GM19023 (cell line): Measurements from ENCODE around the gene USP48.
"Not testable (repeated sequence)": the region's sequence is repeated elsewhere in the genome, so short reads cannot be mapped to it uniquely, and the experiment has no call there.

ENCODE experiments used
- ATAC-seq: cut with Tn5 transposase; IDR thresholded peaks from one replicate; pipeline ENCODE4 v1.9.1; 2021; ENCODE audit warnings: mild to moderate bottlenecking, moderate library complexity; ENCODE audit not compliant: unreplicated experiment

USP48 gene

GRCh38 chr1:21641967-21642739, 140.8 kb downstream of the USP48 start:
- no peak for ATAC-seq

GRCh38 chr1:21641537-21641936, 141.4 kb downstream of the USP48 start:
- ATAC-seq: no peak

GRCh38 chr1:21641076-21641475, 141.9 kb downstream of the USP48 start:
- ATAC-seq: no peak

GRCh38 chr1:21640653-21641052, 142.3 kb downstream of the USP48 start:
- ATAC-seq: no peak

- no peak for ATAC-seq
Measured at GRCh38 chr1:21639594-21640041, 143.3 kb downstream of the USP48 start.

GRCh38 chr1:21638531-21639341, 144.2 kb downstream of the USP48 start:
- ATAC-seq: no peak

GRCh38 chr1:21637514-21637913, 145.4 kb downstream of the USP48 start:
- no peak for ATAC-seq

GRCh38 chr1:21636029-21636428, 146.9 kb downstream of the USP48 start:
- no peak for ATAC-seq

- ATAC-seq: no peak
Measured at GRCh38 chr1:21634806-21635535, 148.0 kb downstream of the USP48 start.

- ATAC-seq: no peak
Measured at GRCh38 chr1:21633992-21634805, 148.8 kb downstream of the USP48 start.

- no peak for ATAC-seq
Measured at GRCh38 chr1:21633141-21633755, 149.7 kb downstream of the USP48 start.

GRCh38 chr1:21631944-21632887, 150.7 kb downstream of the USP48 start:
- ATAC-seq: no peak

- ATAC-seq: not testable (repeated sequence)
Measured at GRCh38 chr1:21631590-21631943, 151.4 kb downstream of the USP48 start.

- ATAC-seq: no peak
Measured at GRCh38 chr1:21630571-21631343, 152.2 kb downstream of the USP48 start.

GRCh38 chr1:21629971-21630370, 153.0 kb downstream of the USP48 start:
- ATAC-seq: no peak

GRCh38 chr1:21628798-21629393, 154.1 kb downstream of the USP48 start:
- ATAC-seq: no peak
